Measurements from ENCODE around the gene SIPA1L3.
"Not testable (repeated sequence)": the region's sequence is repeated elsewhere in the genome, so short reads cannot be mapped to it uniquely, and the experiment has no call there.

Gene SIPA1L3

DNA sequence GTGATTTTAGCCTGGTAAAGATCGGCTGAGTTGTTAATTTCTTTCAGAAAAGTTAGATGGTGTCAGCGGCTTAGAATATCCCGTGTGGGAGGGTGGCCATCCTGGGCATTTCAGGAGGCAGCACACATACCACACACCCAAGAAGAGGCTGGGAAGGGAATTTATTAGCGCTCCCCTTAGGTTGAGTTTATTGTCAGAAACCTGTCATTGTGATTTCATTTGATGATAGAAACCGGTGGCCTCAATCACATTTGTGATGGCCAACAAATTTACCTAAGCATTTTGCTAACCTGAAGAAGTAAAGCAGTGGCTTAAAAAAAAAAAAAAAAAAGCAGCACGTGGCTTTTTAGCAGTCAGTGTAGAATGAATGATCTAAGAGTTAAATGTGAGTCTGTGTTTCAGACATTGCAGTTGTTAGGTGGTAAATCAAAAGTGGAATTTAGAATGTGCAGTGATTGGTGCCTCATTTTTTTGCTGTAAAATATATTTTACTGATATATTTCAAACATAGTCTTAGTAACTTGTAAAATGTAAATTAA lies 2.7 kb downstream of the SIPA1L3 start:
- no peak for DNase-seq

DNA sequence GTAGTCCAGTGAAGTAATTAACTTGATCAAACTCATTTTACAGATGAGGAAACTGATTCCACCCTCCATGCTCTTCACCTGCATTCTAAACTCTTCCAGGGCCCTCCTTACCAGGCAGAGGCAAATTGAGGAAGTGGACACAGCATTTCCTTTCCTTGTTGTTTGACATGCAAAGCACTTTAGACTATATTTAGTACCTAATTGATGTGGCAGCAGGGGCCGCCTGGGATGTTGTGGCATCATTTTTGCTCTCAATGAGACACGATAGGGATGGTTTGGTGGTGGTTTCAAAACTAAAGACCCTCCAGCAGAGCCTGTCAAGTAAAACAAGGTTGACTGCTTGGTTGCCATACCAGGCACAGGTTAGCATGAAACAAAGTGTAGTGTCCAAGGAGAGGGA lies 7.9 kb downstream of the SIPA1L3 start:
- no peak for DNase-seq

DNA sequence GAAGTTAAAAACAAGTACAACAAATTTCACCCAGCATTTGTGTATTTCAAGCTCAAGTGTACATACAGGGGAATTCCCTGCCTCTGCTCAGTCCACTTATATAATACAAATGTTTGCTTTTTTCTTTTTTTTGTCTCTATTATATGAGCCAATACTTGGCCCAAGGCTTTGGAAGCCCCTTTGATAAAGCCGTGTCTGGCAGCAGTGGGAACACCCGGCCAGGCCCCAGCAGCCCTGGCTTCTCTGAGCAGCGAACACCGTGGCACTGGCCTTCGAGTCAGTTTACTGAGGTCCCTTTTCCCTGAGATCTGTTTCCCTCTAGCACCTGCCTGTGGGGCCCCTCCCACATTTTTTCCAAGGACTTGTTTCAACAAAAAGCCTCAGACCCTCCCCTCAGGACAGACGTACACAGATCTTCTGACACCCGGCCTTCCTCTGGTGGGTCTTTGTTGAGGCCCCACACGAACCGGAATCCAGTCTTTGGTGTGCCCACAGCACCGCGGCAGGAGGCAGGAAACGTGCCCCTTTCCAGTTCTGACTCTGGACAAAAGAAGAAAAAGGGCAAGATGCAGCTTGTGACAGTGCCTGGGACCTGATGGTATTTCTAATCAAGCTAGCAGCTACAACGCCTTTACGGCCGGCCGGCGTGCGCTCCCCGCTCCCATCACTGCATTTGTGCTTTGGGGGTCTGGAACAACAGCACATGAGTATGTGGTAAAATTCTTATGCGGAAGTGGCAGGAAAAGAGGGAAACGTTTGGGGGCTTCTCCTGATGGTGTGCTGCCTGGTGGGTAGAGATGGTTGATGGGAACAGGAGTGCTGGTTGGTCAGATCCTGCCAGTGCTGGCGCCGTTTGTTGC lies 13.8 kb downstream of the SIPA1L3 start:
- no peak for DNase-seq

GRCh38 chr19:37924573-37924972 lies 17.6 kb downstream of the SIPA1L3 start:
- DNase-seq = not testable (repeated sequence)

DNA sequence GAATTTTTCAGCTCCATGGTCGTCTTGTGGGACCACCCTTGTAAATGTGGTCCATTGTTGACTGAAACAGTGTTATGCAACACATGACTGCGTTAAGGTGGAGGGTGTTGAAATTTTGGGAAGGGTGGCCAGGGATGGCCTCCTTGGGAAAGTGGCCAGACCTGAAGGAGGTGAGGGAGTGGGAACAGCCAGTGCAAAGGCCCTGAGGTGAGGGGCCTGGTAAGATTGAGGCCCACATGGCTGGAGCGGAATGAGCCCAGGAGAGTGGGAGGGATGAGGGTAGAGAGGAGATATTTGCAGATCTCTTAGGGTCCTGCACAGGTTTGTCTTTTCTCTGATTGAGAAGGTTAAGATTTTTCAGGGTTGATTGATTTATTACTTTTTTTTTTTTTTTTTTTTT lies 18.2 kb downstream of the SIPA1L3 start:
- no peak for DNase-seq

- no peak for DNase-seq
Observed at GRCh38 chr19:37926255-37926654, 19.2 kb downstream of the SIPA1L3 start.

- no peak for DNase-seq
Observed at GRCh38 chr19:37926711-37927110, 19.7 kb downstream of the SIPA1L3 start.

DNA sequence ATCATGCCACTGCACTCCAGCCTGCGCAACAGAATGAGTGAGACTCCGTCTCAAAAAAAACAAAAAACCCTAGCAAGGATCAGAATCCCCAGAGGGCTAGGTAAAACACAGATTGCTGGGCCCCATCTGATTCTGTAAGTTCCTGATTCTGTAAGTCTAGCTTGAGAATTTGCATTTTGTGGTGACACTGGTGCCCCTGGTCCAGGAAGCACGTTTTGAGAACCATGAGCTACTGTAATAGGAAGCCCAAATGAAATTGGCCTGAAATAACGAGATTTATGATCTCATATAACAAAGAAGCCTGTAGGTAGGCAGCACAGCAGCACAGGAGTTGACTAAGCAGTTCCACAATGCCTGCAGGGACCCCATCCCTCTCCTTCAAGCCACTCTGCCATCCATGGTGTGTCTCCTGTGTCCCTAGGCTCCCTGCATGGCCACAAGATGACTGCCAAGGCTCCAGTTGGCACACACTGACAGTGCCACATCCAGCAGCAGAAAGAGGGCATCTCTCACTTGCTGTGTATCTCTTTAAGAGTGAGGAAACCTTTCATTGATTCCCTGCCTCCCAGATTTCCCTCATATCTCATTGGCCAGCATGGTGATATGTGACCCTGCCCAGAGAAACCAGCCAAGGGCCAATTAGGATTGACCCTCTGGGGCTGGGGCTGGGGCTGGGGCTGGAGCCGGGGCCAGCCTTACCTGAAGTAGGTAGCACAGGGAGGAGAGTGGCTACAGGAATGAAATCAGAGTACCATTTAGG lies 21.7 kb downstream of the SIPA1L3 start:
- no peak for DNase-seq

- DNase-seq = no peak
Observed at GRCh38 chr19:37929355-37929923, 22.4 kb downstream of the SIPA1L3 start.

DNA sequence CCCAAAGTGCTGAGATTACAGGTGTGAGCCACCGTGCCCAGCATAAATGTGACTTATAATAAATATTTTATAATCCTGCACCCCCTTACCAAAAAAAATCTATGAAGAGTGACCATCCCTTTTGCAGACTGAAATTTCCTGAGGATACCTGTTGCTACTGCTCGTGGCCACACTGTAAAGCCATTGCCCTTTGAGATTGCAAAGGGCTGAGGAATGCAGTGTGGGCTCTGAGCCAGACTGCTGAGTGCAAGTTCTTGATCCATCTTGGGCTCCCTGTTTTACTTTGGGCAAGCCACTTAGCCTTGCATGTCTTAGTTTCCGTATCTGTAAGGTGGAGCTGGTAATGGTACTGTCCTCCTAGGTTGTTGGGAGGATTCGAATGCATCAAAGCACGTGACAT lies 23.4 kb downstream of the SIPA1L3 start:
- no peak for DNase-seq

DNA sequence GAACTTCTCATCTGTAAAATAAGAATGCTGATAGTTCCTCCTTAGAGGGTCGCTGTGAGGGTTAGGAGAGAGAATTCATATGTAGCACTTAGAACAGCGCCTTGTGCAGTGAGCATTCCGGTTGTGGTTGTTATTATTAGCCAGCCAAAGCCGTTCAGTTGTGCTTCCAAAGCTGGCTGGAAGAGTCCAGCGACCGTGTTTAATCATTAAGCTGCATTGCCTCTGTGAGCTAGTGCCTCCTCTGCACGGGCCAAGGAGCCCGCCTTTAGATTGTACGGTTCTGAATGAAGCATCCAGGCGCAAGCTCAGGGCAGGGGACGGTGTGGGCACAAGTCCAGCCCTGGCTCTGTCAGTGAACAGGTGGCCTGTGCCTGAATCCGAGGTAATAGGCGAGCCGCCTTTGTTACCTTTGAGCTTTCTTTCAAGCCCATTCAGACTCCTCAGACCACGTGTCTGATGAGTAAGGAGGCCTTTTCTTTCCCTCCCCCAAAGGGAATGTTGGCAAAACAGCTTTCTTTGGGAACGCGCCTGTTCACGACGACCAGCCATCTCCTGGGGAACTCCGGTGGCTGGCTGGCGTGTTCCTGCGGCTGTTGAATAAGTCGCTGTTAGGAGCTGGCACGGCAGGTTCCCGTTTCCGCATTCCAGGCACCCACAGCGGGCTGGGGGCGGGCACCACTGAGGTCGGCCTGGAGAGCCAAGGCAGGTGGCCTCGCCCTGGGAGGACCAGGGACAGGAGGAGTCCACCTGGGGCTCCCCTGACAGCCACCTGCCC lies 25.1 kb downstream of the SIPA1L3 start:
- no peak for DNase-seq

DNA sequence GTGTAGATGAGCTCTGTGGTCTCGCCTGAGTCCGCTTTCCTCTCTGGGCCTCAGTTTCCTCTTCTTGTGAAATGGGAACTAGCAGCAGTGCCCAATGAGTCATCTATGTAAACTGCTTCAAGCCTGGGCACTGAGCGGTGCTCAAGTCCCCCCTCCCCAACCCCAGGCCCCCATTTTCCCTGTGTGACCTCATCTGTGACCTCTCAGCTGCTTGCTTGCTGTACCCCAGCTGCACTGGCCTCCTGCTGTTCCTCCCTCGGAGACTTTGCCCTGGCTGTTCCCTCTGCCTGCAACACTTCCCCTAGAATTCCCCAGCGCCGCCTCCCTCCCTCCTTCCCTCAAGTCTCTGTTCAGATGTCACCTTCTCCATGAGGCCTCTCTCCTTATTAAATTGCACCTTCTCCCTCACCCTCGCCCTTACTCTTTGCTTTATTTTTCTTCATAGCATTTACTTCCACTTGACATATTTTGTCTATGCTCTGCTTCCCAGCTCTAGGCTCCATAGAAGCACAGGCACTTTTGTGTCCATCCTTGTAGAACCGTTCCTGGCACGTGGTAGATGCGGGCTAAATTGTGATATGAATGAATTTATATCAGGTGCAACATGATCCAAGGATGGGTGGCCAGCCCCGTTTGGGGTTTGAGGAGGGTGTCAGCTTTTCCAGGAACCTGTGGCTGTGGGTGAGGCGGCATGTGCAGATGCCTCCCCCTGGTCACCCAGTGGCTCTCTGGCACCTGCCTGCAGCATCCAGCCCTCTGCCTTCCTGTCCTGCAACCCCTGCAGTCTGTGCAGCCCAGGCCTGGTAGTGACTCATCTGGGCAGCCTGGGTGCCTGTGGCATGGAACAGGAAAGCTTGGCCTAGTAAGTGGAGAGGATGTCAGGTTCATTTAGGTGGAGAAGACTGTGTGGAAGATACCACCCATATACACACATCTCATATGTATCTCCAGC lies 26.3 kb downstream of the SIPA1L3 start:
- no peak for DNase-seq

DNA sequence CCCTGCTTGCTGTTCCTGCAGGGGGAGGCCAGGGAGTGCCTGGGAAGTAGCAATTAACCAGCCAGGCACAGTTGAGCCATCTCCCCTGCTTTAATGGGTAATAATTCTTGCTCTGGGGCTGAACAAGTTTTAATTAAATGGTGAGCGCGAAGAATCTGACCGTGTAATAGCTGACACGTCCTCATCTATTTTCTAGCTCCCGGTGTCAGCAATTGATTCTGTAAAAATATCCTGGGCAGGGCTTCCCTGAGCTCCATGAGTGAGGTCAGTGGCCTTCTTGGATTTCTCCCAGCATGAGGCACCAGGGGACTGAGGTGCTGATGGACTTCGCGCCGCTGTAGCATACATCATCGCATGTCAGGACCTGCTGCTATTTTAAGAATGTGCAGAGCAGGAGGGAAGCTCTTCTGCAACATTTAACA lies 26.9 kb downstream of the SIPA1L3 start:
- DNase-seq = no peak

DNA sequence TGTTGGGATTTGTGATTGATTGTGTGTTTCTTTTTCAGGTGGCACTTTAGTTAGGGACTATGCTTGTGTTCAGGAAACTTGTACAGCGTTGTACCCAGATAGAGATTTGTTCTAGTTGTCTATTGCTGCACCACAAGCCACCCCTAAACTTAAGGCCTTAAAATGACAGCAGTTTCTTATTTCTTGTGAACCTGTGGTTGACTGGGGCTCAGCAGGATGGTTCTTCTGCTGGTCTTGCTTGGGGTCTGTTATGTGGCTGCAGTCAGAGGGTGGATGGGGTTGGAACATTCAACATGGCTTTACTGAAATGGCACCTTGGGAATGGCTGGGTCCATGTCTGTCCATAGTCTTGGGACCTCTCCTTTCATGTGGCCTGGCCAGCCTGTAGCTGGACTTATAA lies 28.3 kb downstream of the SIPA1L3 start:
- no peak for DNase-seq

DNA sequence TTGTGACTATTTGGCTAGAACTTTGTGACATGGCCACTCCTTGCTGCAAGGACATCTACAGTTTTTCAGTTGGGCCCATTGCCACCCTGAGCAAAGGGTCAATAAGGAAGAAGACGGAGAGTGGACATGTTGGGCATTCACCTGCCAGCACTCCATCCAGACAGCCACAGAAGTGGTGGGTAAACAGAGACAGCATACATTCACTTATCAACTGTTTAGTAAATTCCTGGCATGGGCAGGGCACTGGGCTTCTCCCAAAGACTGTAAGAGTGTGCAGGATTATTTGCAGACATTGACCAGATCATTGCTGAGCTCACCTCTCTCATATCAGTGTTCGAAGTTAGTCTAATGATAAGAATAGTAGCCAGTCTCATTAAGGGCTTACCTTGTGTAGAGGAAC lies 29.2 kb downstream of the SIPA1L3 start:
- no peak for DNase-seq

DNA sequence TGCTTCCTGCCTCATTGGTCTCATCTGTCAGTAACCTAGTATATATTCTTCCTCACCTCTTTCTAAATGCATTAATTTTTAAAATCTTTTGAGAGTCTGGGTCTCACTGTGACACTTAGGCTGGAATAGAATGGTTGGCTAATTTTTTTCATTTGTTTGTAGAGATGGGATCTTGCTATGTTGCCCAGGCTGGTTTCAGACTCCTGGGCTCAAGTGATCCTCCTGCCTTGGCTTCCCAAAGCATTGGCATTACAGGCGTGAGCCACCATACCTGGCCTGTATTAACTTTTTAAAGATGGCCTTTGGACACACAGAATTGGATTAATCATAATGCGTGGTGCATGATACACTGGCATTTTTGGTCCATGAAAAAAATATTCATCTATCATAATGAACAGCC lies 29.9 kb downstream of the SIPA1L3 start:
- DNase-seq = no peak

GRCh38 chr19:37938353-37938752 lies 31.3 kb downstream of the SIPA1L3 start:
- no peak for DNase-seq

DNA sequence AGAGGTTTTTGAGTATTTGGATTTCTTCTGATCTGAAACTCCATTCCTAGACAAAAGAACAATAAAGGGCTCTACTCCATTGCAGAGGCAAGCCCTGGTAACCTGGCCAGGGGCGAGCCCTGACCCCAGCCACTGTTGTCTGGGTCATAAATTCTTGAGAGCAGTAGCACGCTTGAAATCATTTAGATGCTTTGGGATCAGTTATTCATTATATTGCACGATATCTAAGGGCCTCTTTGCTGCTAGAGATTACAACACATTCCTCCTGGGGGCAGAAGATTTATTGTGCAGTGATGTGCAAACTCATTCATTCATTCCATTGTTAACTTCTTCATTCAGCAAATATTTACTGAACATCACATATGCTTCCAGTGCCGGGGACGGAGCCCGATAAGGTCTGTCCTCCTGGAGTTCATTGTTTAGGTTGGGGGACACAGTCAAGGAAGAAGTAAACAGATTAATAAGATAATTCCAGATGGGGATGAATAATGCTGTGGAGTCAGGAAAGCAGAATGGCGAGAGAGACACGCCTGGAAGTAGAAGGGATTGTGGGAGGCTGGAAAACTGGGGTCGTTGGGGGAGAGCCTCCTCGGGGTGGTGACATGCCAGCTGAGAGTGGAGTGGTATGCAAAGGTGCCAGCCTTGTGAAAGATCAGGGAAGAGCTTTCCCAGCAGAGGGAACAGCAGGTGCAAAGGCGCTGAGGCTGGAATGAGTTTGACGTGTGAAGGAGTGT lies 34.9 kb downstream of the SIPA1L3 start:
- DNase-seq = no peak

GRCh38 chr19:37942516-37942902 lies 35.5 kb downstream of the SIPA1L3 start:
- DNase-seq = no peak

- DNase-seq = no peak
Observed at GRCh38 chr19:37943480-37943879, 36.5 kb downstream of the SIPA1L3 start.

GRCh38 chr19:37946132-37946531 lies 39.1 kb downstream of the SIPA1L3 start:
- DNase-seq = no peak
